Stimulated activated CD8-positive, alpha-beta memory T cell treated with anti-CD3 and anti-CD28 coated beads, Interleukin-15, amount 100 ng/mL, for 4 hours (primary cell): ENCODE results near the gene ZXDC.

ENCODE experiments used
- DNase-seq, 2 donors: peaks; one replicate each; pipeline ENCODE4 v3.0.0-alpha.2; 2020; ENCODE audit warnings: low read depth in 2 of 2

Gene ZXDC

DNA sequence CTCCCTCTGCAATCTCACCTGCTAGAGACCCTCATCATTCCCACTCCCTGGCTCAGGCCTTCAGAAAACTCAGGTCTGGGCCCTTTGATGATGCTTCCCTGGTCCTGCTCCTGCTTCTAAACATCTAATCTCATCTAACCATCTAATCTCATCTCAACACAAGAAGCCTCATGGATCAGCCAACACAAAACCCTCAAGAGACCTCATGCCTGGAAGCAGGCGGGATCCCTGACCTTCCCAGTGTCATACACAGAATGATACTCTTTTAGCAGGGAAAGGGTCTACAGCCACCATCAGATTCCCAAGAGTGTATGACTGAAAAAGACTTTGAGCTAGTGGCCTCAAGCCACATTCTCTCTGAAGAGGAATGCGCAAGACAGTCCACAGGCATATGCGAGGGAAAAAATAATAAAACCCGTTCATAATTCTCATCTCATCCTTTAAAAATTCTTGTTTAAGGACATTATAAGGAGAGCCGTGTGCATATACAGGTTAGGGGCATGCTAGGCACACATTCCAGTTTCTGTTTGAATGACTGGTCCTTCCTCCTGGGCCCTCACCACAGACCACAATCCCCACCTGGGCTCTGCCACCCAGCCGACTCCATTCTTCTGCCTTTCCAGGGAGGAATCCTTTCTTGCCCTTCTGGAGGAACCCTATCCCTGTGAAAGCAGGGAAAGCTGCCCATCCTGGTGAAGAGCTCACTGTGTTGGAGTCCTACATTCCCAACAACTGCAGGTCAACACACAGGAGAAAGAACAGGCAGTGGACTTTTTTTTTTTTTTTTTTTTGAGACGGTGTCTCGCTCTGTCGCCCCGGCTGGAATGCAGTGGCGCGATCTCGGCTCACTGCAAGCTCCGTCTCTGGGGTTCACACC, 2.2 kb downstream of the ZXDC start:
- DNase-seq = no peak

DNA sequence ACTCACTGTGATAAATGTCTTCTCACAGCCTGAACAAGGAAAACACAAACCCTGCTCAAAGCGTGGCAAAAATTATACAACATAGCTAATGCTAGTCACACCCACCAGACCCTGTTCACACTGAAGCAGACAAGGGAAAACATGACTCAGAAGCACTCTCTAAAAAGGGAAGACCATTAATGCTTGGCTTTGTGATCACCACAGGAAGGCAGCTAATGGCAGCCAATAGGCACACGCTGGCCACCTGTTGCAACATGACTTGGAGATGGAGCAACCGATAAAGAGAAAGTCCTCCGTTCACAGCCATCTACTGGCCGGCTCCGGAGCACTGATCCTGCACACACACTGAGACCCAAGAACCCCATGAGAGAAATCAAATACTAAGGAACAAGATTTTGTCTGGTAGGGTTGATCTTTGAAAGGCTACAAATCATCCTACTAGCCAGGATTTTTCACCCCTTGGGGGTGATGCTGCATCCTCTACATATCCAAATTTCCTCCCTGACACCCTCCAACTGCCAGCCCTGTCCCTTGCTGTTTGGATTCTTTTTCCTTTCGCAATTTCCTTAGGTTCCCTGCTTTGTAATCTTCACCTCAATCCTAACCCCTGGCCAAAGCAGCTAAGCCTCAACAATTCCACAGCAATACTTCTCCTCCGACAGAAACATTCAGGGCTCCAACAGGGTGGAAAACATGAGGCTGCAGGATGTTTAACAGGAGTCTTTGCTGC, 3.2 kb downstream of the ZXDC start:
- no peak for DNase-seq

DNA sequence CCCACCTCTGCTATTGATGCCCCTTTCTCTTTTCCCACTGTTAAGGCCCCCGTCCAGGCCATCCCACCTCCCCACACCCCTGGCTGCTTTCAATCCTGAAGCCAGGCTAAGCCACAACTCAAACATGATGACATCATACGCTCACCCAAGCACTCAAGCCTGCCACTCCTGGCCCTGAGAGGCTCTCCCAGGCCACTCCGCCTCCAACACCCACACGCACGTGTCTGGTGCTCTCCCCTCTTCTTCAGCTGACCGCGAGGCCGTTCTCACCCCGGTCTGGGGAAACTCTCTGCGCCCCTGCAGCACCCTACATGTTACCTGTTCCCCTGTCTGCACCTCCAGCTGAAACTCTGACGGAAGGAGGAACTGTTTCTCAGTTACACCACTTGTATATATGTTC, 6.2 kb downstream of the ZXDC start:
- no peak for DNase-seq

DNA sequence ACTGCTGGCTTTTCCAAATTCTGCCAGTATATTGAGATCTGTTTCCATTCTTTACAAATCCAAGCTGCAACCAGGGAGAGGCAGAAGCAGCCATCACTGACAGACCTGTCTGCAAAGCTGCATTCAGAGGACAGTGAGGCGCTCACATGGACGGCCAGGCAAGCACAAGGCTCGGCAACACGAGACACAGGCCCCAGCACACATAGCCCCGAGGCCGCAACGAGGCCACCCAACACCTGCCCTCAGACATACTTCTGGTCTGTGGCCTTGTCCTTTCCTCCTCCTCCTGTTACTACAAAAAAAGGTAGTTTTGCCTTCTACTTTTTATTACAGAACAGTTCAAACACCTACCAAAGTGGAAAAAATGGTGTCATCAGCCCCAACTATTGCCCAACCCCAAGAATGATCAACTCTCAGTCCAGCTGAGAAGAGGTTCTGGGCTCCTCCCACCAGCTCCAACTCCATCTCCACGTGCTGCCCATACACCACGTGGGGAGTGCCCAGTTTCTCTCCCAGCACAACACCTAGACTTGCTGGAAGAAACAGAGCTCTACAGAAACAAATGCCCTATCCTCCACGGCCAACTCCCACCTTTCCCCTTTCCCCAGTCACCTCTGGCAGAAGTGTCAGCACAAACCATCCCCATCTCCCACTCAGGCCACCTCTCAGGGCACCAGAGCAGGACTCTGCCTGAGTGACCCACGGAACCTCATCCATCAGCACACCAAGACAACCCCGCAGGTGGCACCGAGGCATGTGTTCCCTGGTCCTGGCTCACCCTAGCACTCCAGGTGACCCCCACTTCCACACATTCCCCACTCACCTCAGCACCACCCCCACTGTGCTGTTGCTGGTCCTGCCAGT, 7.4 kb downstream of the ZXDC start:
- DNase-seq = no peak

DNA sequence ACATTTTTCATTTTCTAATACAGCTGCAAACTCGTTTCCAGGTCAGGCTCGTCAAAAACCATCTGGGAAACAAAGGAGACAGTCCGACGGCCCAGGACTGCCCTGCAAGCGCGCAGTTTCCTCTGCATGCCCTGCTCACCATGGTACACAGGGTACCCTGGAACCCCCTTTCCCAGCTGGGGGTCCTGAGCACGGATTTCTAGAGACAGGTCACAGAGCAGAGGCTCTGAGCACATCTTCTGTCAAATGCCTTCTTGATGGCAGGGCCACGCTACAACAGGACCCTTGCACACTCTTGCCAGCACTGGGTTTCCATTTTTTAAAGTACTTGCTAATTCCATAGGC, 8.1 kb downstream of the ZXDC start:
- no peak for DNase-seq

DNA sequence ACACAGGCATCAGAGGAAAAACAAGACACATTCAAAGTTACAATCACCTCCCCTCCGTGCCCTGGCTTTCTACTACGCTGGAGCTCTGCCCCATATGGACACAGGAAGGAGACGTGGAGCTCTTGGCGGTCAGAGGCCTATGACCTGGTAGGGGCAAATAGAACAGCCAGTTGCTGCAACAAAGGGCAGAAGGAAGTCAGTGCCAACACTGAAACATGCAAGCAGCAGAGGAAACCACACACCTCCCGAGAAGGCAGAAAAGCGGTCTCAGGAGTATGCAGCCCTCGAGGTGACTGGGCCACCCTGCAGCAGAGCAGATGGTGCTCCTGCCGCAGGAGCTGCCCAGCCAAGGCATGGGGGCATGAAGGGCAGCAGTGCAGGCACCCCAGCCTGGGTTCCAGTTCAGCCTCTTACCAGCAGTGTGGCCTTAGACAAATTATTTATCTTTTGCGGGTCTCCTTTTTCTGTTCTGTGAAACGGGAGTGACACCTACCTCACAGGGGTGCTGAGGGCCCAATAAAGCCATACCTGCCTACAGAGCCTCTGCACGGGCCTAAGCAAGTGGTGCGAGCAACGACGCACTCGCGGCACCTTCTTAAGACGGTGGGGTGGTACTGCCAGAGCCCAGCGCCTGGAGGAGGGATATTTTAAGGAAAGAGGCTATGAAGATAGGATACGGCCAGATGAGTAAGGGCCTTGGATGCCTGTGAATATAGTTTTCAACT, 8.6 kb downstream of the ZXDC start:
- no peak for DNase-seq

DNA sequence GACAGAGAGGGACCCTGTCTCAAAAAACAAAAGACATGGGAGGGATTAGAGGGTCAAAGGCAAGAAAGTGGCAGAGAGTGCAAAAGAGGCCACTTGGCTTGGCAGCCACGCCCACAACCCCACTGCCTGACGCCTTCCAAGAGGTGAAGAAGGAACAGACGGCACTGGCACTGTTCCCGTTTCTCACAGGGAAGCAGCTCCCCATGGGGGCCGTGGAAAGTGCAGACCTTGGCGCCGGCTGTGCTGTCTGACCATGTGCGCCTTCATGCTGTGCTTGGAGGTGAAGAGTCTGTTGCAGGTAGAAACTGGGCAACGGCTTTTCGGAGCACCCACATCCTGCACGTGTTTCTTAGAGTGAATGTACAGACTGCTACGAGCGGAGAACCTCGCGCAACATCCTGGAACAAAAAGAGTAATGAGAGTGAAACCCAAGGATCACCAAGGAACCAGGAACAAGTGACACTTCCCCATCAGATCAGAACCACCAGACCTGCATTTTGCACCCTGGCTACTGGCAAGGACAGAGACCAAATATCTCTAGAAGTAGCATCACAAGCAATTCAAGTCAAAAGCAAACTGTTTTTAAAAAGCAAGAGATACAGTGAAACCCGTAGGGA, 9.7 kb downstream of the ZXDC start:
- DNase-seq = no peak

DNA sequence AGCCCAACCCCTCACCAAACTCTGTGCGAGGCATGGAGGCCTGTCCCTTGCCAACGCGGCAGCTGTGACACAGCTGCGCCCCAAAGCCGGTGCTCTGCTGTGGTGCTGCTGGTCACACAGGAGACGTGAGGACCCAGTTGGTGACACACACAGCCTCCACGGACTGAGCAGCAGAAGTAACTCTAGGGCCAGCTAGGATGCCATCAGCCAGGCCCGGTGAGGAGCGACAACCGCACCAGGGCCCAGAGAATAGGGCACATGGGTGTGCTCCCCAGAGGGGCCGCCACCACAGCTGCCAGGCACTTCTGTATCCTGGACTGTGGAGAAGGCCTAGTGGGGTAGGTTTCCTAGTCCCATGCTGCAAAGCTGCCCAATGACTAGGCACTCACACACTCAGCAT, 10.7 kb downstream of the ZXDC start:
- no peak for DNase-seq

DNA sequence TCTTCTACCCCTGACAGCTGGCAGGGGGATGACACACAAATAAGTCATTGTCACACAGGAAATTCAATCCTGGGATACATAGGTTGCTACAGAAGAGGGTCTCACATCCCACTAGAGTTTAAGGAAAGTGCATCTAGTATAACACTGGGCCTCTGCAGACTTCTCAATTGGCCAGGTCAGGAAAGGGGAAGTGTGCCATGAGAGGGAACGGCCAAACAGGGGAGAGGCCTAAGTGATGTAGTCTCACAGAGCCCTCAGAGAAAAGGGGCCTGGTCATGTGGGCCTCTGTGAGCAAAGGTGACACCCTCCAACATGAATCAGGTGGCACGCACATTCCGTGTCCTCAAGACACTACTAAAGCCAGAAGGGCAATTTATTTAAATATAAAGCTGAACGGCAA, 11.2 kb downstream of the ZXDC start:
- no peak for DNase-seq

DNA sequence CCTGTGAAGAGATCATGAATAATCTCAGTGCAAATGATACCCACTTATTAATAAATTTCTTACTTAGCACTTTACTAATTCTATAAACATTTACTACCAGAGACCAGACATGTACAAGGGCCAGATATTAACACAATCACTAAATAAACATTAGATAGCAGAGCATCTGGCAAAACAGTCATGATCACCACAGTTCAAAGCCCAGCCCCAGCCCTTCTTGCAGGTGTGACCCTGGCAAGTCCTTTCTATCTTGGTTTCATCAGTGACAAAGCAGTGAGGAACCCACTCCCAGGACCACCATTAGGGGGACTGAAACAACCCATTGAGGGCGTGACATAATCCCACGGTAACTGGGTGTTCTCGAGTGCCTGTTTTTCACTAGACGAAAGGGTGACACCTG, 11.6 kb downstream of the ZXDC start:
- no peak for DNase-seq

DNA sequence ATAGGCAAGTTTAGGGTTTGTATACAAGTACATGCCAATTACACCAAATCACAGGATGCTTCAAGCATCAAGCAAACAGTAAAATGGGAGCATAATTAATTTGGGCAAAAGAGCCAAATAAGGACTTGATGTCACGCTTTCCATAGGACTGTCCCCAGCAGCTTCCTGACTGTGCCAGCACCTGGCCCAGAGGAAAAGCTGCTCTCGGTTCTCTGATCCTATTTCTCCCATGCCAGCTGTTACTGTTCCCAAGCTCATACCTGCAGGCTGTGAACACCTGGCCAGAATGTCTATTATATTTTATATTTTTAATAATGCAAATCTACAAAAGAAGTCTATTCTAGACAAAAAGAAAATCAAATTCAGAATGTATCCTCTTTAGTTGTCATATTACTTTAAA, 12.2 kb downstream of the ZXDC start:
- DNase-seq = no peak

DNA sequence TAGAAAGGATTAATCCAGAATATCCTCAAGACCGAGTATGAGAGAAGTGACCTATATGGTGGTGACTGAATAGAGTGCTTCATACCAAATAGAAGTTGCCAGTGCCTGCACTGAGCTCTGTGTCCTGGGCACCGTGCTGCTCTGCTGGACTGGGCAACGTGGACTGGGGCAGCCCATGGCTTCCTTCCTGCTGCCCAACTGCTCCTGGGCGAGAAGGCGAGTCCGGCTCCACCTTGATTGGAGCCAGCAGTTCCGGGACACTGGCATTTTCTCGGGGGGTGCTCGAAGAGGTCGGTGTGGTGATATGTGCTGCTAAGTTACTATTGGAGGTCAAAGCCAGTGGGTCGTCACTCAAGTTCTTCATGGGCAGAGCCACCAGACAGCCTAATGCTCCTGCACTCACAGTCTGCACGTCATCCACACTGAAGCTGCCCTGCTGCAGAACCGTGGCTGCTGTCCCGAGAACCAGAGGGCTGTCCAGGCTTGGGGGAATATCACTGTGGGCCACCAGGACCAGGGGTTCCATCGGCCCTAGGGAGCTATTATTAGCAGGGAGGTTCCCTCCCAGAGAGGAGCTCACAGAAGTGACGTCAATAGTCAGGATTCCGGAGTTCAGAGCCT, 14.1 kb downstream of the ZXDC start:
- DNase-seq = no peak

DNA sequence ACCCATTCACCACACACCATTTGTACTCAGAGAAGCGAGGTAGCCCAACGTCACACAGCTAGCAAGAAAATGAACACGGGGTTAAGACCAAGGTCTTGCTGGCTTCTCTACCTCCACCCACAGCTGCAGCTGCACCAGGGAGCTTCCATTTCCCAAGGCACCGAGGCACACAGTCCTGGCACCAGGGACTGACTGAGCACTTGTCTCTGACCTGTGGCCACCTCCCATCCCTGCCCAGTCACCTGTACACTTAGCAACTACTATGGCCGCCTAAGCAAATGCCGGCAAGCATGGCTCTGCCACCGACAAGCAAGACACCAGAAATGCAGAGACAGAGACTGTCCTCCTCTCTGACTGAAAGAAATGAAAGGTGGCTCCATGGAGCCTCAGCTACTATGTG, 15.3 kb downstream of the ZXDC start:
- no peak for DNase-seq

DNA sequence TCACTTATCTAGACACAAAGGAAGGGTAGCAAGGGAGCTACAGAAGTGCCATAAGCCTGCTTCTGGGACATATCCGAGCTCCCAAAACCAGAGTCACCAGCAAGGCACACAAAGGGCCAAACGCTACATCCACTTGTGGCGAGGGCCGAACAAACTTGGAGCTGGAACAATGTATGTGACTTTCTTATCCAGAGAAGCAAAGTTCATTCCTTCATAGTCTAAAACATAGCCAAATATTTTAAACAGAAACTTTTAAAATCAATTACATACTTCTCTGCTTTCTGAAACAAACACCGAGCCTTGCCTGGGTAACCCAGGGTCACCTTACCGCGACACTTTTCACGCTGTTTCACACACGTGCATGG, 15.9 kb downstream of the ZXDC start:
- DNase-seq = no peak

DNA sequence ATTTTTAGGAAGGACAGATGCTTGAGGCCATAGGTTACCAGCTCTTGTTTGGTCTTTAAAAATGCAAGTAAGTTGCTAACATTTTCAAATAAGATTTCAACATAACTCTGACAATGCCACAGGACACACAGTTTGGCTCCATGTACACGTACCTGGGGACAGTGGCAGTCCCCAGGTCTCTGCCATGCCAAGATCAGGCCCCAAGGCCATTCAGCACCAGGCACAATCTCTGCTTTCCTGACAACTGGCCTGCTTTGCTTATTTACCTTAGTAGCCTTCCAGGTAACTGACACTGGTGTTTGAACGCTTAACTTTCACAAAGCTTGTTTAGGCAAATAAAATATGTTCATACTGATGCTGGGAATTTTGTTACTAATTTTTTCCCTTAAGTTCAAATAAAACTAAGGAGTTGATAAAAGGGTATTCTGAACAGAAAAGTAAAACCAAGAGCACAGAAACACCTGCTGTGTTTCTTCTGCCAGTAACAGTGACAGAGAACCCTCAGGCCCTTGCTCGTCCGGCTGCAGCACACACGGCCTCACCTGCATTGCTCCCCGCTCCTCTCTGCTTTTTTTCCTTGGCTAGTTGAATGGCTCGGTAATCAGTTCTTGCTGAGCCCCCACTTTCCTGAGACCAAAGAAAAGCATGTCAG, 16.5 kb downstream of the ZXDC start:
- no peak for DNase-seq

DNA sequence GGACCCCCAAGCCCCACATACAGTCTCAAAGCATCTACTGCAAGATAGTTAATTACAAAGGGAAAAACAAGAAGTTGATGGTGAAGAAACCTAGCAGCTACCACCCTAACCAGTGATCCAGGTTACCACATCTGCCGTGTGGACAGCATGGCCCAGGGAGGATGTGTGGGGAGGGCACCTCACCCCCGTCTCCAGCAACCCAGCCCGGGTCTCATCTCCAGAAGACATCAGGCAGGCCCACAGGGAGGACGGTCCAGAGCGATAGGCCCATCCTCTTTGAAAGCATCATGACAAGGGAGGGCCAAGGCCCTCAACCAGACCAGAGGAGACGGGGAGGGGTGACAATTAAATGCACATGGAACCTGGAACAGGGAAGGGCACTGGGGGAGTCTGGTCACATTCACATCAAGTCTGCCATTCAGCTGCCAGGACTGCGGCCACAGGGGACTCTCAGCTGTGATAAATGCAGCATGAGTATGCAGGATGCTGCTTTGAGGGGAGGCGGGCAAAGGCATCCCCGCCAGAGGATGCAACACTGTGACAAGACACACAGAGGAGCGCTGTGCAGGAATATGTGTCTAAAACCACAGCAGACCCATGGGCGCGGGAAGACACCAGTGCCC, 18.8 kb downstream of the ZXDC start:
- DNase-seq = no peak

DNA sequence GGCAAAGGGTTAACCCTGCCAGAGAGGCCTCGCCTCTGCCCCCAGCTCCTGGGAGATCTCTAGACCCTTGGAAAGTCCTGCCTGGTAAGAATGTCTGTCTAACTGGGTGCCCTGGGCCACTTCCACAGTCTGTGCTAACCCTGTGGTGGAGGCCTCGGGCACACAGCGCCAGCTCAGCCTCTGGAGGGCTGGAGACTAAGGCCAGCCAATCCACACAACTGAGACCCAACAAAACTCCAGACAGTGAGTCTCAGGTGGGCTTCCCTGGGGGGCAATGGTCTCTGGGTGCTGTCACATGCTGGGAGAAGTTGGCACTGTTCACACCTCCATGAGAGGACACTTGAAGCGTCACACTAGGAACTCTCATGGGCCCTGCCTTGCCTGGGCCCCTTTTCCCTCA, 19.5 kb downstream of the ZXDC start:
- DNase-seq = no peak

DNA sequence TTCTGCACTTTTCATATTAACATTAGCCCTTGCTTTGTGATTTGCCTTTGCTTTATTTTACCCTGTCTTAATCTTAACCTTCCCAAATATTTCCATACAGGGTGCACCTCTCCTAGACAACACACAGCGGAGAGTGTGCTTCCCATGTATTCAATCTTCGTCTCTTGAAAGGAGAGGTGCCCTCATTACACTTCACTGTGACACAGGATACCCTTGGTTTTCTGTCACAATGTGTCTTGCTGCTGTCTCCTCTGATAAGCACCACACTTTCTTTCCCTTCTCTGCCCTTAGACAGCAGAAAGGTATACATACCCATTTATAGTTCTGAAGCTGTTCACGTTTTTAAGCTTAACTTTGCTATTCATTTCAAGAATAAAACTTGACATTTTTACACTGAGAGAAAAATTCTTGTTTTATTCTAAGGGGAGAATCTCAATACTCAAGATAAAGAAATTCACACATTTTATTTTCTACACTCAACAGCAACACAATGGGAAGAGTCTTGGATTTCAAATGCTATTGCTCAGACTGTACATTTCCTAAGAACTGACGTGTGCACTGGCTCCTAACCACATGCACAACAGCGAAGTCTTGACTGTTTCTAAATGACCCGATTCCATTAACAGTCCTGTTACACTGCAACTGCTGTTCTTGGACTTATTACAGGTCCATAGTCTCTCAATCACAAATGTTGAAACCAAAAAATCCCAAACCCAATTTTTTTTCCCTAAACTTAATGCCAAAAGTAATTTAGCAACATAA, 21.1 kb downstream of the ZXDC start:
- DNase-seq = no peak

DNA sequence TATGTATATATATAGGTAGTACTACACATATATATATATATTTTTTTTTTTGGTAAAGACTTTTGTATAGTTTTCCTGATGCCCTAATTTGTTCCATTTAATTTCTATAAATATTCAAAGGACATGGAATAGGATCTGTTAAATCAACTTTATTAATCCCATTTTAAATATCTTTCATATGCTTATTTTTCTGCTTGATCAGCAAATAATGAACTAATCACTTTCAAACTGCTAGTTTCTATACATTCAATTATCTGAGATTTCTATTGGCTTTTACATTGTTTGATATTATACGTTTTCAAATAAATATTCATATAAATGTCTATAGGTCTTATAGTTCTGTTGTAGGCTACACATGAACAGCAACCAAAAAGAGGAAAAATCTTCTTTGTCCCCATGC, 21.7 kb downstream of the ZXDC start:
- DNase-seq = no peak
